OCI-LY1 (cell line): ENCODE measurements around the gene CELA3B.

Source experiments
- H2AFZ ChIP-seq: fragments of 200-600 bp; sonication (generic), shearing (Covaris generic); 2 replicates; pipeline ENCODE4 v1.6.0; 2014; ENCODE audit warnings: antibody characterized with exemption, mild to moderate bottlenecking, low read length
- H3F3A ChIP-seq: fragments of 200-600 bp; sonication (generic), shearing (Covaris generic); 2 replicates; pipeline ENCODE4 v1.6.0; 2014; ENCODE audit warnings: mild to moderate bottlenecking, antibody characterized with exemption, low read length, moderate library complexity; ENCODE audit not compliant: insufficient read depth
- H3K27ac ChIP-seq: fragments of 200-600 bp; sonication (generic); 2 replicates; pipeline ENCODE4 v1.5.1; 2014; ENCODE audit warnings: low read length, mixed run types, mild to moderate bottlenecking, low read depth; ENCODE audit not compliant: poor library complexity, severe bottlenecking
- H3K27me3 ChIP-seq: fragments of 200-600 bp; sonication (generic); 2 replicates; pipeline ENCODE4 v1.6.0; 2014; ENCODE audit warnings: antibody characterized with exemption, mild to moderate bottlenecking, low read length, moderate library complexity; ENCODE audit not compliant: insufficient read depth
- H3K36me3 ChIP-seq: fragments of 200-600 bp; sonication (generic); 2 replicates; pipeline ENCODE4 v1.6.1; 2014; ENCODE audit warnings: mild to moderate bottlenecking, antibody characterized with exemption, low read length, moderate library complexity, mixed read lengths; ENCODE audit not compliant: insufficient read depth
- H3K4me1 ChIP-seq: fragments of 200-600 bp; sonication (generic); 2 replicates; pipeline ENCODE4 v1.5.1; 2014; ENCODE audit warnings: mild to moderate bottlenecking, low read length, moderate library complexity; ENCODE audit not compliant: insufficient read depth, severe bottlenecking
- H3K4me2 ChIP-seq: fragments of 200-600 bp; sonication (generic), shearing (Covaris generic); 2 replicates; pipeline ENCODE4 v1.6.1; 2014; ENCODE audit warnings: low read length
- H3K4me3 ChIP-seq: fragments of 200-600 bp; sonication (generic); 2 replicates; pipeline ENCODE4 v1.5.1; 2014; ENCODE audit warnings: low read length, low read depth, mild to moderate bottlenecking, mixed read lengths; ENCODE audit not compliant: poor library complexity, severe bottlenecking
- H3K79me2 ChIP-seq: fragments of 200-600 bp; shearing (Covaris generic); 2 replicates; pipeline ENCODE4 v1.6.1; 2016; ENCODE audit warnings: mixed run types, low read length, mixed read lengths; ENCODE audit not compliant: insufficient read depth
- H3K9ac ChIP-seq: fragments of 200-600 bp; sonication (generic), shearing (Covaris generic); 2 replicates; pipeline ENCODE4 v1.6.1; 2014; ENCODE audit warnings: mild to moderate bottlenecking, low read length, mixed read lengths
- H3K9me2 ChIP-seq: fragments of 200-600 bp; sonication (generic), shearing (Covaris generic); 2 replicates; pipeline ENCODE4 v1.6.1; 2014; ENCODE audit warnings: low read depth, mild to moderate bottlenecking, low read length, mixed read lengths
- H3K9me3 ChIP-seq: fragments of 200-600 bp; shearing (Covaris generic); 2 replicates; pipeline ENCODE4 v1.6.1; 2014; ENCODE audit warnings: low read length, mixed read lengths
- H4K20me1 ChIP-seq: fragments of 200-600 bp; sonication (generic), shearing (Covaris generic); 2 replicates; pipeline ENCODE4 v1.6.0; 2016; ENCODE audit warnings: mild to moderate bottlenecking, low read length; ENCODE audit not compliant: insufficient read depth
- CTCF ChIP-seq: fragments of 200-600 bp; sonication (generic), shearing (Covaris generic); IDR thresholded peaks from 2 replicates; pipeline ENCODE4 v1.5.1; 2017; ENCODE audit warnings: mild to moderate bottlenecking, antibody characterized with exemption, low read length, moderate library complexity, mixed read lengths
- EZH2 ChIP-seq: fragments of 200-600 bp; sonication (generic), shearing (Covaris generic); IDR thresholded peaks from 2 replicates; pipeline ENCODE4 v1.8.0; 2017; ENCODE audit warnings: borderline replicate concordance, mixed run types, mild to moderate bottlenecking, antibody characterized with exemption, low read length, moderate library complexity, mixed read lengths

CELA3B gene

DNA sequence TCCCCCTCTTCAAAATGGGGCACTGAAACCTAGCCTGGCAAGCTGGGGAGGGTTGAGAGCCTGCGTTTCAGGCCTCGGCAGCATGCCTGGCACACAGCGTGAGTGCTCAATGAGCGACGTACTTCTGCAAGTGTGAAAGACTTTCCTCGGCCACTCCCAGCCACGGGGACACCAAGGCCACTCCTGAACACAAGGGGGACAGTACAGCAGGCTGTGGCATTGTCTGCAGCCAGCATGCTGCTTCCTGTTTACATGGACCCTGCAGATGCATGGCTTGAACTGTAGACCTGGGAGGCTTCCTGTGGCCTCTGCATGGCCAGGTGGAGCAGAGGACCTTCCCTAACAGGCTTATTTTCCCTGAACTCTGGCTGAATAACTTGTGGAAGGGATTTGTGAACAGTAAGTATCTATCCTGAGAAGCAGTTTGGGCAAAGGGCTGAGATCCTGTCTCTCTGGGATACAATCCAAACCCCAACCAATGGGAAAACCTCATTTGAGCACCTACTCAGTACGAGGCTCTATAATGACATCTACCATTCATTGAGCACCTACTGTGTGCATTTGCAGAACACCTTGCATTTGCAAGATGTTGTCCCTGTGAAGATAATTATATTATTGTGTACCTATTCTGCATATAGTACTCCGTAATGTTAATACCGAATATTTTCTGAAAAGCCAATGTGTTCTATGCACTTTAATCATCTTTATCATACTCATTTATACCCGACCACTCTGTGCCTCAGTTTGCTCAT is 29.8 kb upstream of the CELA3B start:
- Histone ChIP-seq H3K9ac (no peak overlapping the region), H3K4me3 (no peak overlapping the region), H2AFZ (no peak overlapping the region), H3K79me2 (no peaks in the 10 kb centered on the region), H3K27ac (no peak overlapping the region), H3F3A (no peaks in the 10 kb centered on the region), H3K4me1 (no peaks in the 10 kb centered on the region), H3K9me3 (no peaks in the 10 kb centered on the region), H3K36me3 (no peaks in the 10 kb centered on the region), H3K27me3 (no peaks in the 10 kb centered on the region), H3K9me2 (no peaks in the 10 kb centered on the region), H4K20me1 (no peaks in the 10 kb centered on the region), H3K4me2 (no peak overlapping the region)
- TF ChIP-seq EZH2: no peak
- TF ChIP-seq CTCF: no peak

GRCh38 chr1:21950734-21951133 is 26.1 kb upstream of the CELA3B start:
- no peak overlapping the region for H3K27ac ChIP-seq
- H3K79me2 ChIP-seq: no peaks in the 10 kb centered on the region
- no peak overlapping the region for H3K9ac ChIP-seq
- H4K20me1 ChIP-seq: no peaks in the 10 kb centered on the region
- no peak overlapping the region for H3K4me2 ChIP-seq
- H3K4me3 ChIP-seq: no peak overlapping the region
- TF ChIP-seq CTCF (no peak), EZH2 (no peak)
- no peaks in the 10 kb centered on the region for H3K27me3 ChIP-seq
- no peaks in the 10 kb centered on the region for H3K9me2 ChIP-seq
- no peaks in the 10 kb centered on the region for H3K4me1 ChIP-seq
- no peaks in the 10 kb centered on the region for H3K9me3 ChIP-seq
- no peak overlapping the region for H2AFZ ChIP-seq
- H3F3A ChIP-seq: no peaks in the 10 kb centered on the region
- no peaks in the 10 kb centered on the region for H3K36me3 ChIP-seq

- H4K20me1 ChIP-seq: no peaks in the 10 kb centered on the region
- H3K4me1 ChIP-seq: no peaks in the 10 kb centered on the region
- no peaks in the 10 kb centered on the region for H3F3A ChIP-seq
- no peaks in the 10 kb centered on the region for H3K27me3 ChIP-seq
- no peak overlapping the region for H3K27ac ChIP-seq
- no peaks in the 10 kb centered on the region for H3K9me3 ChIP-seq
- H2AFZ ChIP-seq: no peak overlapping the region
- no peak overlapping the region for H3K4me3 ChIP-seq
- no peaks in the 10 kb centered on the region for H3K9me2 ChIP-seq
- H3K4me2 ChIP-seq: no peak overlapping the region
- H3K9ac ChIP-seq: no peak overlapping the region
- TF ChIP-seq CTCF: no peak
- no peak for TF ChIP-seq EZH2
- no peaks in the 10 kb centered on the region for H3K36me3 ChIP-seq
- H3K79me2 ChIP-seq: no peaks in the 10 kb centered on the region
Observed at GRCh38 chr1:21951226-21951870, 25.5 kb upstream of the CELA3B start.
